SJSA1 (cell line): Measurements from ENCODE around the gene MAGEF1. TPM values are rescaled to one million over a fixed set of nuclear protein-coding genes. Genes with fewer than 3 reads are reported as not detected.

ENCODE experiments used
- DNase-seq, 2 experiments: peaks; one replicate each; pipeline ENCODE4 v3.0.0-alpha.2; 2015 to 2020; ENCODE audit warnings: low spot score in 2 of 2, low read depth in 1 of 2
- H3K27ac ChIP-seq: fragments of 250-450 bp; sonication (Bioruptor Pico); 2 replicates; pipeline ENCODE4 v1.5.1; 2020; ENCODE audit warnings: mild to moderate bottlenecking, moderate library complexity
- H3K27me3 ChIP-seq: fragments of 250-450 bp; sonication (Bioruptor Pico); replicated peaks from 2 replicates; pipeline ENCODE4 v1.5.1; 2020; ENCODE audit warnings: mild to moderate bottlenecking, moderate library complexity
- H3K36me3 ChIP-seq: fragments of 250-450 bp; sonication (Bioruptor Pico); 2 replicates; pipeline ENCODE4 v1.5.1; 2020; ENCODE audit warnings: mild to moderate bottlenecking
- H3K4me1 ChIP-seq: fragments of 250-450 bp; sonication (Bioruptor Pico); replicated peaks from 2 replicates; pipeline ENCODE4 v1.6.1; 2021; ENCODE audit warnings: mild to moderate bottlenecking
- H3K4me3 ChIP-seq: fragments of 250-450 bp; sonication (Bioruptor Pico); 2 replicates; pipeline ENCODE4 v1.5.1; 2020; ENCODE audit warnings: mild to moderate bottlenecking
- H3K9me3 ChIP-seq: fragments of 250-450 bp; sonication (Bioruptor Pico); replicated peaks from 2 replicates; pipeline ENCODE4 v1.5.1; 2020; ENCODE audit warnings: mild to moderate bottlenecking
- total RNA-seq: library from RNA; depleted of rRNA; stranded (reverse); fragments of >200 nt; shearing (Covaris generic); gene quantifications from 2 replicates; pipeline ENCODE4 v1.2.3, GENCODE V29; 2014; rRNA removed

MAGEF1 gene, protein sequence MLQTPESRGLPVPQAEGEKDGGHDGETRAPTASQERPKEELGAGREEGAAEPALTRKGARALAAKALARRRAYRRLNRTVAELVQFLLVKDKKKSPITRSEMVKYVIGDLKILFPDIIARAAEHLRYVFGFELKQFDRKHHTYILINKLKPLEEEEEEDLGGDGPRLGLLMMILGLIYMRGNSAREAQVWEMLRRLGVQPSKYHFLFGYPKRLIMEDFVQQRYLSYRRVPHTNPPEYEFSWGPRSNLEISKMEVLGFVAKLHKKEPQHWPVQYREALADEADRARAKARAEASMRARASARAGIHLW
- total RNA-seq, result 41.7 and 54.8 TPM in 2 replicates

- peak; percentile 67 to 84 for DNase-seq
- Histone ChIP-seq H3K4me1 (peaks cover 27% of the 10 kb centered on the region), H3K27ac (peak within 1 kb of the TSS; percentile 47), H3K27me3 (no peaks in the 10 kb centered on the region), H3K4me3 (peak within 1 kb of the TSS; percentile 75), H3K36me3 (peaks cover 37% of the 10 kb centered on the region), H3K9me3 (no peaks in the 10 kb centered on the region)
Observed at GRCh38 chr3:184711493-184712247, at the start of gene MAGEF1. TSS of gene MAGEF1 (minus strand) at chr3:184712064. CDS start at chr3:184711821, 243 bp downstream.

GRCh38 chr3:184761075-184761841, 49.4 kb upstream of the MAGEF1 start:
- no peaks in the 10 kb centered on the region for H3K36me3 ChIP-seq
- H3K4me3 ChIP-seq, result no peak overlapping the region
- DNase-seq, result no peak
- peaks cover 10% of the 10 kb centered on the region for H3K4me1 ChIP-seq
- no peaks in the 10 kb centered on the region for H3K9me3 ChIP-seq
- no peaks in the 10 kb centered on the region for H3K27me3 ChIP-seq
- no peak overlapping the region for H3K27ac ChIP-seq

- H3K9me3 ChIP-seq, result no peaks in the 10 kb centered on the region
- DNase-seq, result no peak
- no peaks in the 10 kb centered on the region for H3K36me3 ChIP-seq
- peaks cover 10% of the 10 kb centered on the region for H3K4me1 ChIP-seq
- no peak overlapping the region for H3K27ac ChIP-seq
- no peaks in the 10 kb centered on the region for H3K27me3 ChIP-seq
- H3K4me3 ChIP-seq, result no peak overlapping the region
Observed at GRCh38 chr3:184760337-184761074, 48.6 kb upstream of the MAGEF1 start.

- peaks cover 10% of the 10 kb centered on the region for H3K4me1 ChIP-seq
- H3K4me3 ChIP-seq, result no peak overlapping the region
- no peaks in the 10 kb centered on the region for H3K36me3 ChIP-seq
- H3K9me3 ChIP-seq, result no peaks in the 10 kb centered on the region
- H3K27me3 ChIP-seq, result no peaks in the 10 kb centered on the region
- DNase-seq, result no peak
- no peak overlapping the region for H3K27ac ChIP-seq
Observed at GRCh38 chr3:184759666-184760200, 47.9 kb upstream of the MAGEF1 start.

GRCh38 chr3:184758056-184758455, 46.2 kb upstream of the MAGEF1 start:
- Histone ChIP-seq H3K27me3 (no peaks in the 10 kb centered on the region), H3K4me3 (no peak overlapping the region), H3K36me3 (no peaks in the 10 kb centered on the region), H3K27ac (no peak overlapping the region), H3K4me1 (peaks cover 10% of the 10 kb centered on the region), H3K9me3 (no peaks in the 10 kb centered on the region)
- DNase-seq, result no peak

DNA sequence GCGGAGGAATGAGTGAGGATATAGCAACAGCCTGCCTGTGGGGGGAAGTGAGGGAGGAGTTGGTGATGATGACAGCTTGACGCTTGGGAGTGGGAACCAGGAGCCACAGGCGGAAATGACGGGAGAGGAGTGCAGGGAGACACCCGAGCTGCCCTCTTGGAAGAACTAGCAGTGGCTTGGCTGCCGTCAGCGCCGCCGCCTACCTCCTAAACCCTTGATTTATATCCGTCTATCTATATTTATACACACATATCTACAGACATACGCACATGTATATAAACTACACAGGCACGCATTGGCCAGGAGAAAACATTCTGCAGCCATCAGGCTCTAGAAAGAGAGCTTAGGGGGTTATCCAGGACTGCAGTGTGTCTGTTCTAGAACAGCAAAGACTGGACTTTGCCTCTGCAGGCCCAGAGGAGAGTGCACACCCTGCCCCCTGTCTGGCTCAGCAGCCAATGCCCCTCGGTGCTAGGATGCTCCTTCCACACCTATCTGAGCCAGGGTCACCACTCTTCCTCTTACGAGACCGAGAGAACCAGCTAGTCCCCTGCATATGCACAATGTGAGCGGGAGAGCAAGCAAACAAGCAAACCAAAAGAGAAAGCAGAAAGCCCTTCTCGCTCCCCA, 45.3 kb upstream of the MAGEF1 start:
- H3K9me3 ChIP-seq, result no peaks in the 10 kb centered on the region
- H3K27me3 ChIP-seq, result no peaks in the 10 kb centered on the region
- 0 out of 2 replicates have a peak overlapping the region, but pooled peaks have one; percentile 18 for H3K27ac ChIP-seq
- H3K4me1 ChIP-seq, result peaks cover 10% of the 10 kb centered on the region
- peak; percentile 15 to 52 for DNase-seq
- no peaks in the 10 kb centered on the region for H3K36me3 ChIP-seq
- 0 out of 2 replicates have a peak overlapping the region, but pooled peaks have one; percentile 8 for H3K4me3 ChIP-seq

GRCh38 chr3:184756151-184757021, 44.5 kb upstream of the MAGEF1 start:
- no peaks in the 10 kb centered on the region for H3K36me3 ChIP-seq
- no peak for DNase-seq
- 0 out of 2 replicates have a peak overlapping the region, but pooled peaks have one; percentile 18 for H3K27ac ChIP-seq
- H3K27me3 ChIP-seq, result no peaks in the 10 kb centered on the region
- H3K4me1 ChIP-seq, result peaks cover 10% of the 10 kb centered on the region
- no peaks in the 10 kb centered on the region for H3K9me3 ChIP-seq
- H3K4me3 ChIP-seq, result no peak overlapping the region

GRCh38 chr3:184755315-184755731, 43.5 kb upstream of the MAGEF1 start:
- H3K27me3 ChIP-seq, result no peaks in the 10 kb centered on the region
- H3K4me3 ChIP-seq, result no peak overlapping the region
- no peak overlapping the region for H3K27ac ChIP-seq
- H3K4me1 ChIP-seq, result peaks cover 10% of the 10 kb centered on the region
- no peaks in the 10 kb centered on the region for H3K9me3 ChIP-seq
- H3K36me3 ChIP-seq, result no peaks in the 10 kb centered on the region
- DNase-seq, result no peak

DNA sequence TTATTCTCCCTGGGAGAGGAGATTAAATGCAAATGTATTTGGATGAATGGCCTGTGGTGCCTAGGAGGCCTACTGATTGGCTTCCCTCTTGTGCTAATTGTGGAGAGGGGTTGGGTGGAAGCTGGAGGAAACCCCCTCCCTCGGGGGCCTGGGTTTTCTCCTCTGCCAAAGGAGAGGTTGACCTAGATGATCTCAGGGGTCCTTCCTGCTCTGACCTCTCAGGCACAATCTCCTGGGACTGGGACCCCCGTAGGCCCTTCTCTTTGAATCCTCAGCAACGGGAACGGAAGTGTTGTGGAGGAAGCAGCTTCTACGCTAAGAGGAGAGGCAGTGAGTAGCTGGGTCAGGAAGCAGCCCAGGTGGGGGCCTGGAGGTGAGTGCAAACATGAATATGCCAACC, 40.5 kb upstream of the MAGEF1 start:
- Histone ChIP-seq H3K4me3 (no peak overlapping the region), H3K27ac (no peak overlapping the region), H3K36me3 (no peaks in the 10 kb centered on the region), H3K9me3 (no peaks in the 10 kb centered on the region), H3K27me3 (no peaks in the 10 kb centered on the region), H3K4me1 (peaks cover 8% of the 10 kb centered on the region)
- no peak for DNase-seq

GRCh38 chr3:184751204-184752040, 39.6 kb upstream of the MAGEF1 start:
- no peaks in the 10 kb centered on the region for H3K9me3 ChIP-seq
- DNase-seq, result no peak
- no peaks in the 10 kb centered on the region for H3K4me1 ChIP-seq
- no peak overlapping the region for H3K27ac ChIP-seq
- H3K36me3 ChIP-seq, result no peaks in the 10 kb centered on the region
- no peak overlapping the region for H3K4me3 ChIP-seq
- no peaks in the 10 kb centered on the region for H3K27me3 ChIP-seq

DNA sequence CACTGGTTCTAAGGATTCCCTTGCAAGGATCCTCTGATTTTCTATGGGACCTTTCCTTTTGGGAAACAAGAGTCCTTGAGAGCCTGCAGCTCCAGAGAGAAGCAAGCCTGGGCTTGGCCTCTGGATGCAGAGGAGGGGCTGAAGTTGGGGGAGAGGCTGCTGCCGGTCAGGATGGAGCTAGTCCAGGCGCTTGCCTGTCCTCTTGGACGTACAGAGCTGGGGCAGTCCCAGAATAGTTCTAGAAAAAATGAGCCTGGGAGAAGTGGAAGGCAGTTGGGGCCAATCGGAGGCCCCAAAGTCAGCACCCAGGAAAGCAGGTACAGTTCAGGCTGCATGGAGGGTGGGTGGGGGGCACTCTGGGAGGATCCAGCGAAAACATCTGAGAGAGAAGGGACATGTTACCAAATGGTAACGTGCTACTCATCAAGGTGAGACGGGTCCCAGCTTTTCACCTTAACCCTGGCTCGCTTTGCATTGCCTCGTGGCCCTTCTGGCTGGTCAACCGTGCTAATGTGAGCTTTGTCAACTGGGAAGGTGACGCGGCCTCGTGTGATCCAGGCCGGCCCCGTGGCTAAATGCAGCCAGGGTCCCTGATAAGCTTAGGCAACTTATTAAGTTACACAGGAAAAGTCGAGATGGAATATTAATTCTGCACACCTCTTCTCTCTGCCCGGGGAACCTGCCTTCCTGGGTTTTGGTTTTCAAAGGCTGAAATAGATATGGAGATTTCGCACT, 38.7 kb upstream of the MAGEF1 start:
- no peak for DNase-seq
- H3K9me3 ChIP-seq, result no peaks in the 10 kb centered on the region
- H3K36me3 ChIP-seq, result no peaks in the 10 kb centered on the region
- H3K4me3 ChIP-seq, result no peak overlapping the region
- H3K27ac ChIP-seq, result no peak overlapping the region
- H3K4me1 ChIP-seq, result no peaks in the 10 kb centered on the region
- no peaks in the 10 kb centered on the region for H3K27me3 ChIP-seq
